Osteocyte (in vitro differentiated cells): Measurements from ENCODE around the gene CBL. TPM values are rescaled to one million over a fixed set of nuclear protein-coding genes. Genes with fewer than 3 reads are reported as not detected.
"Not testable (repeated sequence)": the region's sequence is repeated elsewhere in the genome, so short reads cannot be mapped to it uniquely, and the experiment has no call there.

Experiments
- DNase-seq: peaks from one replicate; pipeline ENCODE4 v3.0.0; 2021; ENCODE audit warnings: mixed read lengths; ENCODE audit not compliant: unreplicated experiment; ENCODE audit errors: extremely low spot score
- H3K27ac Mint-ChIP-seq: one replicate; pipeline ENCODE4 v1.8.0; 2021; ENCODE audit warnings: mild to moderate bottlenecking, mixed read lengths; ENCODE audit not compliant: unreplicated experiment
- H3K27me3 Mint-ChIP-seq: one replicate; pipeline ENCODE4 v1.8.0; 2021; ENCODE audit warnings: mixed read lengths; ENCODE audit not compliant: unreplicated experiment
- H3K36me3 Mint-ChIP-seq: one replicate; pipeline ENCODE4 v1.8.0; 2021; ENCODE audit warnings: mixed read lengths; ENCODE audit not compliant: unreplicated experiment
- H3K4me1 Mint-ChIP-seq: one replicate; pipeline ENCODE4 v1.8.0; 2021; ENCODE audit warnings: mixed read lengths; ENCODE audit not compliant: unreplicated experiment
- H3K4me3 Mint-ChIP-seq: one replicate; pipeline ENCODE4 v1.8.0; 2021; ENCODE audit warnings: mild to moderate bottlenecking, moderate library complexity, mixed read lengths; ENCODE audit not compliant: unreplicated experiment
- H3K9me3 Mint-ChIP-seq: one replicate; pipeline ENCODE4 v1.8.0; 2021; ENCODE audit warnings: mixed read lengths; ENCODE audit not compliant: unreplicated experiment
- CTCF ChIP-seq: fragments of 200-600 bp; sonication (generic); IDR thresholded peaks from 2 replicates; pipeline ENCODE4 v1.5.0; 2021; ENCODE audit warnings: antibody characterized with exemption, mild to moderate bottlenecking, moderate library complexity
- total RNA-seq: library from RNA; stranded (reverse); gene quantifications from 2 replicates; pipeline ENCODE4 v1.2.1, GENCODE V29; 2021

CBL gene
- total RNA-seq, 1 donor from 2014 or later, result 20.8 TPM

GRCh38 chr11:119223856-119224255 is 17.7 kb downstream of the CBL start:
- Mint-ChIP-seq H3K36me3 (peaks cover 4% of the 10 kb centered on the region), H3K9me3 (no peaks in the 10 kb centered on the region), H3K27me3 (no peaks in the 10 kb centered on the region), H3K27ac (peak overlapping the region; percentile 27), H3K4me1 (peaks cover 20% of the 10 kb centered on the region), H3K4me3 (no peak overlapping the region)
- no peak for DNase-seq
- no peak for TF ChIP-seq CTCF

- DNase-seq, H3K4me3 Mint-ChIP-seq, H3K9me3 Mint-ChIP-seq, H3K27me3 Mint-ChIP-seq: not testable (repeated sequence)
- Mint-ChIP-seq H3K36me3 (peaks cover 18% of the 10 kb centered on the region), H3K27ac (peak overlapping the region; percentile 64), H3K4me1 (peaks cover 28% of the 10 kb centered on the region)
Observed at GRCh38 chr11:119228535-119229287, 22.6 kb downstream of the CBL start.

GRCh38 chr11:119229288-119229672 is 23.1 kb downstream of the CBL start:
- no peak for DNase-seq
- H3K4me1 Mint-ChIP-seq, result peaks cover 22% of the 10 kb centered on the region
- TF ChIP-seq CTCF, result no peak
- H3K27me3 Mint-ChIP-seq, result no peaks in the 10 kb centered on the region
- H3K9me3 Mint-ChIP-seq, result no peaks in the 10 kb centered on the region
- H3K27ac Mint-ChIP-seq, result peak overlapping the region; percentile 64
- H3K4me3 Mint-ChIP-seq, result no peak overlapping the region
- peaks cover 19% of the 10 kb centered on the region for H3K36me3 Mint-ChIP-seq

- H3K36me3 Mint-ChIP-seq, result peaks cover 24% of the 10 kb centered on the region
- no peaks in the 10 kb centered on the region for H3K9me3 Mint-ChIP-seq
- peaks cover 18% of the 10 kb centered on the region for H3K4me1 Mint-ChIP-seq
- no peak overlapping the region for H3K27ac Mint-ChIP-seq
- TF ChIP-seq CTCF, result no peak
- H3K27me3 Mint-ChIP-seq, result no peaks in the 10 kb centered on the region
- DNase-seq, result no peak
- no peak overlapping the region for H3K4me3 Mint-ChIP-seq
Observed at GRCh38 chr11:119229741-119230140, 23.6 kb downstream of the CBL start.

- no peak for DNase-seq
- Mint-ChIP-seq H3K36me3 (peaks cover 34% of the 10 kb centered on the region), H3K27ac (peak overlapping the region; percentile 72), H3K4me1 (peaks cover 19% of the 10 kb centered on the region), H3K4me3 (no peak overlapping the region), H3K9me3 (peaks cover 3% of the 10 kb centered on the region), H3K27me3 (no peaks in the 10 kb centered on the region)
- no peak for TF ChIP-seq CTCF
Observed at GRCh38 chr11:119236490-119236889, 30.4 kb downstream of the CBL start.
